NOMO-1 treated with DMSO at 0.1 percent for 48 hours (cell line): Measurements from ENCODE around the gene SVIL.
A peak's percentile ranks its signal among the peaks of the same experiment; 100 is the strongest.
"Not testable (repeated sequence)": the region's sequence is repeated elsewhere in the genome, so short reads cannot be mapped to it uniquely, and the experiment has no call there.

ENCODE experiments used
- DNase-seq: peaks from one replicate; lab custom pipeline; 2025; ENCODE audit not compliant: unreplicated experiment; lab: John Stamatoyannopoulos, UW

The SVIL gene

GRCh38 chr10:29469481-29470354 is 165.1 kb downstream of the SVIL start:
- DNase-seq: no peak

- no peak for DNase-seq
Observed at GRCh38 chr10:29465384-29465783, 169.4 kb downstream of the SVIL start.

GRCh38 chr10:29464671-29465171 is 170.1 kb downstream of the SVIL start:
- not testable (repeated sequence) for DNase-seq

GRCh38 chr10:29461042-29461441 is 173.7 kb downstream of the SVIL start:
- no peak for DNase-seq

- not testable (repeated sequence) for DNase-seq
Observed at GRCh38 chr10:29458190-29458589, 176.6 kb downstream of the SVIL start.

GRCh38 chr10:29455095-29455494 is 179.7 kb downstream of the SVIL start:
- no peak for DNase-seq

- no peak for DNase-seq
Observed at GRCh38 chr10:29454250-29454649, 180.5 kb downstream of the SVIL start.

GRCh38 chr10:29452546-29452945 is 182.2 kb downstream of the SVIL start:
- no peak for DNase-seq

- no peak for DNase-seq
Observed at GRCh38 chr10:29451946-29452345, 182.8 kb downstream of the SVIL start.

GRCh38 chr10:29450405-29450804 is 184.4 kb downstream of the SVIL start:
- DNase-seq: no peak

- DNase-seq: peak; percentile 60
Observed at GRCh38 chr10:29448756-29449592, 185.8 kb downstream of the SVIL start.

GRCh38 chr10:29448125-29448524 is 186.6 kb downstream of the SVIL start:
- DNase-seq: no peak

GRCh38 chr10:29446327-29446726 is 188.4 kb downstream of the SVIL start:
- peak; percentile 23 for DNase-seq

- DNase-seq: no peak
Observed at GRCh38 chr10:29443745-29444523, 190.8 kb downstream of the SVIL start.

- no peak for DNase-seq
Observed at GRCh38 chr10:29440981-29441380, 193.8 kb downstream of the SVIL start.

GRCh38 chr10:29439005-29439404 is 195.8 kb downstream of the SVIL start:
- DNase-seq: not testable (repeated sequence)

- DNase-seq: no peak
Observed at GRCh38 chr10:29438271-29438670, 196.5 kb downstream of the SVIL start.

GRCh38 chr10:29437871-29438270 is 196.9 kb downstream of the SVIL start:
- no peak for DNase-seq

- no peak for DNase-seq
Observed at GRCh38 chr10:29435809-29436501, 198.8 kb downstream of the SVIL start.

GRCh38 chr10:29434111-29434510 is 200.7 kb downstream of the SVIL start:
- DNase-seq: no peak
